Activated CD8-positive, alpha-beta memory T cell treated with anti-CD3 and anti-CD28 coated beads for 36 hours (primary cell): ENCODE results near the gene ASIC2. TPM values are rescaled to one million over a fixed set of nuclear protein-coding genes. Genes with fewer than 3 reads are reported as not detected.

Source experiments
- CTCF ChIA-PET: fragments of 350-600 bp; sonication (Branson Sonifier 250); formaldehyde crosslinking; loops from one replicate; lab custom pipeline; 2021; ENCODE audit warnings: antibody characterized with exemption; lab: Charles Lee
- POLR2A ChIA-PET: fragments of 350-600 bp; sonication (Branson Sonifier 250); formaldehyde crosslinking; loops from one replicate; lab custom pipeline; 2021; ENCODE audit warnings: antibody characterized with exemption; lab: Charles Lee
- total RNA-seq, 2 experiments: library from RNA; stranded (reverse); gene quantifications; one replicate each; pipeline ENCODE4 v1.2.3, GENCODE V29; 2021

Gene ASIC2
- total RNA-seq, 2 experiments from 2014 or later = not detected

GRCh38 chr17:33053676-33054075 is 239.4 kb downstream of the ASIC2 start:
- CTCF ChIA-PET = interaction anchor here (0.6 kb wide), 1 partner anchor 28 kb away, joined by 3 read pairs; no protein-coding TSS in a partner anchor
- POLR2A ChIA-PET = no interaction called here

GRCh38 chr17:33052856-33053255 is 240.2 kb downstream of the ASIC2 start:
- ChIA-PET CTCF (no interaction called here), POLR2A (no interaction called here)

- ChIA-PET POLR2A (no interaction called here), CTCF (no interaction called here)
Measured at GRCh38 chr17:33050611-33051140, 242.4 kb downstream of the ASIC2 start.

- POLR2A ChIA-PET = no interaction called here
- CTCF ChIA-PET = no interaction called here
Measured at GRCh38 chr17:33049781-33050414, 243.2 kb downstream of the ASIC2 start.

GRCh38 chr17:33046361-33047255 is 246.5 kb downstream of the ASIC2 start:
- ChIA-PET CTCF (no interaction called here), POLR2A (no interaction called here)

GRCh38 chr17:33045216-33045615 is 247.9 kb downstream of the ASIC2 start:
- POLR2A ChIA-PET = no interaction called here
- CTCF ChIA-PET = no interaction called here

GRCh38 chr17:33044771-33045170 is 248.3 kb downstream of the ASIC2 start:
- ChIA-PET CTCF (no interaction called here), POLR2A (no interaction called here)

- CTCF ChIA-PET = no interaction called here
- POLR2A ChIA-PET = no interaction called here
Measured at GRCh38 chr17:33040461-33040860, 252.6 kb downstream of the ASIC2 start.

GRCh38 chr17:33039874-33040273 is 253.2 kb downstream of the ASIC2 start:
- ChIA-PET CTCF (no interaction called here), POLR2A (no interaction called here)

GRCh38 chr17:33038740-33039139 is 254.4 kb downstream of the ASIC2 start:
- POLR2A ChIA-PET = no interaction called here
- CTCF ChIA-PET = no interaction called here

- ChIA-PET CTCF (no interaction called here), POLR2A (no interaction called here)
Measured at GRCh38 chr17:33033176-33033575, 259.9 kb downstream of the ASIC2 start.

GRCh38 chr17:33028778-33029177 is 264.3 kb downstream of the ASIC2 start:
- ChIA-PET POLR2A (no interaction called here), CTCF (no interaction called here)

- ChIA-PET CTCF (interaction anchor here (1.1 kb wide), 1 partner anchor 19 kb away, joined by 3 read pairs; no protein-coding TSS in a partner anchor), POLR2A (no interaction called here)
Measured at GRCh38 chr17:33028061-33028460, 265.0 kb downstream of the ASIC2 start.

GRCh38 chr17:33024688-33025486 is 268.2 kb downstream of the ASIC2 start:
- ChIA-PET POLR2A (no interaction called here), CTCF (no interaction called here)

GRCh38 chr17:33023790-33024189 is 269.3 kb downstream of the ASIC2 start:
- ChIA-PET POLR2A (no interaction called here), CTCF (no interaction called here)

- ChIA-PET CTCF (no interaction called here), POLR2A (no interaction called here)
Measured at GRCh38 chr17:33021731-33022408, 271.2 kb downstream of the ASIC2 start.

GRCh38 chr17:33019161-33019890 is 273.8 kb downstream of the ASIC2 start:
- POLR2A ChIA-PET = no interaction called here
- CTCF ChIA-PET = no interaction called here

GRCh38 chr17:33017366-33017765 is 275.7 kb downstream of the ASIC2 start:
- ChIA-PET CTCF (no interaction called here), POLR2A (no interaction called here)

- CTCF ChIA-PET = no interaction called here
- POLR2A ChIA-PET = no interaction called here
Measured at GRCh38 chr17:33016920-33017319, 276.2 kb downstream of the ASIC2 start.
